H1 (cell line): ENCODE data around the gene HES3. TPM values are rescaled to one million over a fixed set of nuclear protein-coding genes. Genes with fewer than 3 reads are reported as not detected.
A peak's percentile ranks its signal among the peaks of the same experiment; 100 is the strongest.

Experiments
- CBX5 ChIP-seq: fragments of 300-800, 300-1000 bp; sonication (generic); IDR thresholded peaks from 2 replicates; pipeline ENCODE4 v1.7.1; 2016; ENCODE audit warnings: antibody characterized with exemption, low read length, low read depth
- GABPA ChIP-seq: IDR thresholded peaks from 2 replicates; pipeline ENCODE4 v1.6.1; 2011; ENCODE audit warnings: mild to moderate bottlenecking, low read length, moderate library complexity, borderline replicate concordance; ENCODE audit not compliant: insufficient read depth
- HDAC2 ChIP-seq, 2 experiments: fragments of 300-600 bp in 1 of 2; sonication (generic) in 1 of 2; IDR thresholded peaks; 2 replicates each; pipeline ENCODE4 v1.6.1; 2011 to 2012; ENCODE audit warnings: low read depth in 2 of 2, low read length in 2 of 2, mild to moderate bottlenecking in 2 of 2, moderate library complexity in 2 of 2, borderline replicate concordance in 1 of 2, inconsistent platforms in 1 of 2
- MAFK ChIP-seq: IDR thresholded peaks from 2 replicates; pipeline ENCODE4 v1.6.1; 2012; ENCODE audit warnings: low read depth, mild to moderate bottlenecking, improper control_type of control experiment, low read length
- SAP30 ChIP-seq: fragments of 300-600 bp; sonication (generic); IDR thresholded peaks from 2 replicates; pipeline ENCODE4 v1.7.1; 2012; ENCODE audit warnings: low read length, moderate library complexity, mild to moderate bottlenecking, inconsistent platforms; ENCODE audit not compliant: insufficient read depth, insufficient replicate concordance
- SIRT6 ChIP-seq: IDR thresholded peaks from one replicate; pipeline ENCODE4 v1.7.1; 2012; ENCODE audit warnings: low read length, inconsistent platforms
- SP2 ChIP-seq: IDR thresholded peaks from 2 replicates; pipeline ENCODE4 v1.6.1; 2012; ENCODE audit warnings: mild to moderate bottlenecking, low read length, inconsistent platforms
- YY1 ChIP-seq: IDR thresholded peaks from 2 replicates; pipeline ENCODE4 v1.6.1; 2011; ENCODE audit warnings: low read depth, mild to moderate bottlenecking, low read length
- ZNF274 ChIP-seq: IDR thresholded peaks from 2 replicates; pipeline ENCODE4 v1.7.0; 2012; ENCODE audit warnings: low read length, borderline replicate concordance; ENCODE audit errors: extremely low read depth
- polyA plus RNA-seq, 7 experiments: library from polyadenylated mRNA; depleted of rRNA in 3 of 7; stranded (reverse) in 5 of 7; unstranded in 2 of 7; fragments of >200 nt in 5 of 7; fragments of 200-250 nt in 2 of 7; gene quantifications; 1 replicate in 5 of 7; 2 replicates in 1 of 7; 4 replicates in 1 of 7; pipeline versions ENCODE4 v1.2.1 to v1.2.3, GENCODE V29; 2011 to 2013; ENCODE audit warnings: missing spikeins in 2 of 7, mixed read lengths in 2 of 7
- total RNA-seq: library from RNA; stranded (reverse); fragmentation: NEBNext Ultra II Directional; extraction: Animal tissue kit (Norgen Biotek cat#: 25700); gene quantifications from 2 replicates; pipeline ENCODE4 v1.2.1, GENCODE V29; 2021
- TF ChIP-seq, protein P1 (sequence below): IDR thresholded peaks from 2 replicates; pipeline ENCODE4 v1.6.1; 2011; ENCODE audit warnings: low read length, improper control_type of control experiment

The HES3 gene
- total and polyA plus RNA-seq, 2 of the 8 experiments (the other 6 are each of a cell fraction or from before 2014, with no cell fraction given), result 38.8 to 54.3 TPM

DNA sequence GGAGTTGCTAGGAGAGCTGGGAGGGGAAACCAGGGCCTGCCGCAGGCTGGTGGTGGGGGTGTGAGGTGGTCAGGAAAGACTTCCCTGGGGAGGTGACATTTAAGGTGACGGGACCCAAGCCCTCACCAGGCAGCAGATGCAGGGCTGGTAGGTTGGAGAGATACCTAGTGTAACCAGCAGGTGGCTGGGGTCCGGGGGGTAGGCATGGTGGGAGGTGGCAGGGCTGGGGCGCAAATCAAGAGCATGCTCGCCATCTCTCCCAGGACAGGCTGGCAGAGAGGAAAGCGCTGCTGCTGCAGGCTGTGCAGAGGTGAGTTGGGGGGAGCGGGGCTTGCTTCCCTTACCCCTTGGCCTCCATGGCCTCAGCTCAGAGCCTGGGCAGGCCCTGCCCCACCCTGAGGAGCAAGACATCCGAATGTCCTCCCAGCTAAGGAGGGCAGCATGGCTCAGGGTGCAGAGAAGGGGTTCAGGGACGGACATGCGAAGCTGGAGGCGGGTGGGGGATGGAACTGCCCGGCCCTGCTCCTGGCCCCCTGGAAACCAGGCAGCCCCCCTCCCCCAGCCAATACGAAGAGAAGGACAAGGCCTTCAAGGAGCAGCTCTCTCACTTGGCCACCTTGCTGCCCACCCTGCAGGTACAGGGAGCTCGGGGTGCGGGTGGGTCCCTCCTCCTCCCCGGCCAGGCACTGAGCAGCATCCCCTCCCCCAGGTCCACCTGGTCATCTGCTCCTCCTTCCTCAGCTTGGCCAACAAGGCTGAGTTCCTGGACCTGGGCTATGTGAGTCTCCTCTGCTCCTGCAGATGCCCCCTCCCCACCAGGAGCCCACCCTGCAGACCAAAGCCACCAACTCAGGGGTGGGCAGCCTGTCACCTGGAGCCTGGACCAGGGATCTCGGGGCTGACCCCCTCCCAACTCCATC, 34.1 kb upstream of the HES3 start (continued):
- TF ChIP-seq, protein P1, sequence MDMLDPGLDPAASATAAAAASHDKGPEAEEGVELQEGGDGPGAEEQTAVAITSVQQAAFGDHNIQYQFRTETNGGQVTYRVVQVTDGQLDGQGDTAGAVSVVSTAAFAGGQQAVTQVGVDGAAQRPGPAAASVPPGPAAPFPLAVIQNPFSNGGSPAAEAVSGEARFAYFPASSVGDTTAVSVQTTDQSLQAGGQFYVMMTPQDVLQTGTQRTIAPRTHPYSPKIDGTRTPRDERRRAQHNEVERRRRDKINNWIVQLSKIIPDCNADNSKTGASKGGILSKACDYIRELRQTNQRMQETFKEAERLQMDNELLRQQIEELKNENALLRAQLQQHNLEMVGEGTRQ, result no peak
- TF ChIP-seq HDAC2 (IDR thresholded peaks at IDR 0.05; ENCODE audit: borderline replicate concordance in 1 of 2, low read depth in 2 of 2, low read length in 2 of 2), result no peak
- TF ChIP-seq SIRT6, result no peak
- TF ChIP-seq SAP30, result no peak
- no peak for TF ChIP-seq ZNF274
- 0 out of 2 replicates have a peak, but pooled peaks have one; percentile 1 for TF ChIP-seq YY1
- no peak for TF ChIP-seq MAFK
- TF ChIP-seq SP2, result no peak
- TF ChIP-seq CBX5, result no peak
- TF ChIP-seq GABPA, result no peak
- TF ChIP-seq, all 59 proteins: peak for 3
